CD4-positive, alpha-beta T cell (primary cell): ENCODE measurements around the gene EQTN. TPM values are rescaled to one million over a fixed set of nuclear protein-coding genes. Genes with fewer than 3 reads are reported as not detected.

Source experiments
- ATAC-seq: fragments of 200-7000 bp; cut with Tn5 transposase; one replicate; pipeline ENCODE4 v1.10.0; 2022; ENCODE audit warnings: mild to moderate bottlenecking; ENCODE audit not compliant: poor library complexity
- CTCF ChIA-PET: fragments of 350-600 bp; sonication (Branson Sonifier 250); formaldehyde crosslinking; loops from one replicate; lab custom pipeline; 2021; ENCODE audit warnings: antibody characterized with exemption, inconsistent platforms; lab: Charles Lee
- POLR2A ChIA-PET: fragments of 350-600 bp; sonication (Branson Sonifier 250); formaldehyde crosslinking; loops from one replicate; lab custom pipeline; 2021; ENCODE audit warnings: antibody characterized with exemption, inconsistent platforms; lab: Charles Lee
- DNase-seq, 14 experiments: peaks; one replicate each; pipeline ENCODE4 v3.0.0-alpha.2; 2013 to 2020; ENCODE audit warnings: mixed read lengths in 2 of 14
- H3K27ac ChIP-seq, 2 donors: one replicate each; pipeline versions ENCODE4 v1.5.1 to v1.7.0; 2013; ENCODE audit warnings: low read length in 2 of 2, low read depth in 1 of 2, mild to moderate bottlenecking in 1 of 2
- H3K27me3 ChIP-seq, 2 experiments: 1 replicate in 1 of 2; 2 replicates in 1 of 2; pipeline versions ENCODE4 v1.6.1 to v1.7.0; 2013; ENCODE audit warnings: low read length in 2 of 2, control low read depth in 1 of 2, mild to moderate bottlenecking in 1 of 2, moderate library complexity in 1 of 2; ENCODE audit not compliant: insufficient read depth in 2 of 2, control insufficient read depth in 1 of 2
- H3K36me3 ChIP-seq: one replicate; pipeline ENCODE4 v1.6.1; 2013; ENCODE audit warnings: low read length, control low read depth; ENCODE audit not compliant: insufficient read depth
- H3K4me1 ChIP-seq: one replicate; pipeline ENCODE4 v1.6.1; 2013; ENCODE audit warnings: low read length, control low read depth; ENCODE audit not compliant: insufficient read depth
- H3K4me3 ChIP-seq: one replicate; pipeline ENCODE4 v1.5.1; 2013; ENCODE audit warnings: mild to moderate bottlenecking, low read length, moderate library complexity
- H3K9me3 ChIP-seq, 2 experiments: 1 replicate in 1 of 2; 2 replicates in 1 of 2; pipeline versions ENCODE4 v1.6.1 to v1.7.0; 2013; ENCODE audit warnings: low read length in 2 of 2, mild to moderate bottlenecking in 2 of 2, control low read depth in 1 of 2, moderate library complexity in 1 of 2; ENCODE audit not compliant: control insufficient read depth in 1 of 2, insufficient read depth in 1 of 2
- H3K27ac Mint-ChIP-seq: one replicate; pipeline ENCODE4 v1.8.0; 2020; ENCODE audit warnings: mixed read lengths
- H3K27me3 Mint-ChIP-seq: one replicate; pipeline ENCODE4 v1.8.0; 2021; ENCODE audit warnings: mixed read lengths
- H3K36me3 Mint-ChIP-seq: one replicate; pipeline ENCODE4 v1.8.0; 2021; ENCODE audit warnings: low read depth, mixed read lengths
- H3K4me1 Mint-ChIP-seq: one replicate; pipeline ENCODE4 v1.8.0; 2021; ENCODE audit warnings: low read depth, mixed read lengths
- H3K4me3 Mint-ChIP-seq: one replicate; pipeline ENCODE4 v1.8.0; 2020; ENCODE audit warnings: mild to moderate bottlenecking, mixed read lengths
- H3K9me3 Mint-ChIP-seq: one replicate; pipeline ENCODE4 v1.8.0; 2020; ENCODE audit warnings: mixed read lengths
- intact Hi-C, 2 experiments: fragments of 100-400 bp; cut with DNase I in 1 of 2; cut with micrococcal nuclease in 1 of 2; formaldehyde crosslinking; loops; one replicate each; pipeline versions ENCODE4 v1.15.1 to v1.9.0; 2023 to 2025; cut with DNase I, micrococcal nuclease
- total RNA-seq, 174 experiments: library from RNA in 2 of 174; stranded (reverse) in 2 of 174; gene quantifications; one replicate each; pipeline ENCODE4 v1.2.3 and lab custom pipeline; 2021 to 2026
- TF ChIP-seq, protein P1 (sequence below): fragments of 200-600 bp; IDR thresholded peaks from one replicate; pipeline ENCODE4 v1.8.0; 2022; ENCODE audit warnings: antibody characterized with exemption, mild to moderate bottlenecking

Gene EQTN
- total RNA-seq, 2 experiments from 2014 or later = not detected

DNA sequence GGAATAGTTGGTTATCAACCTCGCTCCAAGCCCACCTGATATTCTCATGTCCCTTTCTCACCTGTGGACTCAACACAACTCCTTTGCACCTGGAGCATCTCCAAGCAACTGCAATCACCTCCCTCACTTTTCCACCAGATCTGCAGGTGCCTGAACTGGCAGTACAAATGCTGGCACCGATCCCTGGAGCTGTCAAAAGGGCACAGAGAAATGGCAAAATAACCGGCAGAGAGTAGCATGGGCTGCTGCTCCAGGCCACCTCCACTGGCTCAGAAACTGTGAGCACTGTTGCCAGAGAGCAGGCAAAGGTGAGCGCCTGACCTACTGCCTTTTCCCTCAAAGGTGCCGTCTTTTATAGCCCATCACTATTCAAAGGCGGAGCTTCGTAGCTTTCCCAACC is 14.7 kb downstream of the EQTN start:
- TF ChIP-seq, protein P1, sequence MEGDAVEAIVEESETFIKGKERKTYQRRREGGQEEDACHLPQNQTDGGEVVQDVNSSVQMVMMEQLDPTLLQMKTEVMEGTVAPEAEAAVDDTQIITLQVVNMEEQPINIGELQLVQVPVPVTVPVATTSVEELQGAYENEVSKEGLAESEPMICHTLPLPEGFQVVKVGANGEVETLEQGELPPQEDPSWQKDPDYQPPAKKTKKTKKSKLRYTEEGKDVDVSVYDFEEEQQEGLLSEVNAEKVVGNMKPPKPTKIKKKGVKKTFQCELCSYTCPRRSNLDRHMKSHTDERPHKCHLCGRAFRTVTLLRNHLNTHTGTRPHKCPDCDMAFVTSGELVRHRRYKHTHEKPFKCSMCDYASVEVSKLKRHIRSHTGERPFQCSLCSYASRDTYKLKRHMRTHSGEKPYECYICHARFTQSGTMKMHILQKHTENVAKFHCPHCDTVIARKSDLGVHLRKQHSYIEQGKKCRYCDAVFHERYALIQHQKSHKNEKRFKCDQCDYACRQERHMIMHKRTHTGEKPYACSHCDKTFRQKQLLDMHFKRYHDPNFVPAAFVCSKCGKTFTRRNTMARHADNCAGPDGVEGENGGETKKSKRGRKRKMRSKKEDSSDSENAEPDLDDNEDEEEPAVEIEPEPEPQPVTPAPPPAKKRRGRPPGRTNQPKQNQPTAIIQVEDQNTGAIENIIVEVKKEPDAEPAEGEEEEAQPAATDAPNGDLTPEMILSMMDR = no peak
- CTCF ChIA-PET = no interaction called here
- Histone ChIP-seq H3K27ac (no peak overlapping the region), H3K4me1 (no peaks in the 10 kb centered on the region), H3K9me3 (no peaks in the 10 kb centered on the region), H3K27me3 (peaks cover 0 to 4% of the 10 kb centered on the region in 2 experiments), H3K36me3 (no peaks in the 10 kb centered on the region), H3K4me3 (no peak overlapping the region)
- Mint-ChIP-seq H3K36me3 (no peaks in the 10 kb centered on the region), H3K9me3 (no peaks in the 10 kb centered on the region), H3K4me3 (no peak overlapping the region), H3K27ac (no peak overlapping the region), H3K27me3 (peaks cover 8% of the 10 kb centered on the region), H3K4me1 (no peaks in the 10 kb centered on the region)
- DNase-seq = no peak
- no peak for ATAC-seq
- POLR2A ChIA-PET = no interaction called here
- intact Hi-C loops = no loop called here

DNA sequence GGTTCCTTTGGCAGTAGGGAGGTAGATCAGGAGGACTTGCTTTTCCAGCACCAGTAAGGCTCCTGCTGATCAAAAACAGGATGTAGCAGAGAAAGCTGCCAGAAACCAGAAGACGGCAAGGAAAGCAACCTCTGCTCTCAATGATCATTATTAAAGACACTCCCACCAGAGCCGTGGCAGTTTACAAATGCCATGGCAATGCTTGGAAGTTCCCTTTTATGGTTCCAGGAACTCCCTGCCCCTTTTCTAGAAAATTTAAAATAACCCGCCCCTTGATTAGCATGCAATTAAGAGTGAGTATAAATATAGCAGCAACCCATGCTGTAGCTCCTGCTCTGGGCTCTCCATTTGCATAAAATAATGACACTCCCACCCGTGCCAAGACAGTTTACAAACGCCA is 16.1 kb downstream of the EQTN start:
- Mint-ChIP-seq H3K27ac (no peak overlapping the region), H3K36me3 (no peaks in the 10 kb centered on the region), H3K4me1 (no peaks in the 10 kb centered on the region), H3K9me3 (no peaks in the 10 kb centered on the region), H3K4me3 (no peak overlapping the region), H3K27me3 (peaks cover 8% of the 10 kb centered on the region)
- H3K9me3 ChIP-seq = no peaks in the 10 kb centered on the region
- POLR2A ChIA-PET = no interaction called here
- no peaks in the 10 kb centered on the region for H3K4me1 ChIP-seq
- intact Hi-C loops = no loop called here
- TF ChIP-seq, protein P1 = no peak
- H3K4me3 ChIP-seq = no peak overlapping the region
- CTCF ChIA-PET = no interaction called here
- no peaks in the 10 kb centered on the region for H3K27me3 ChIP-seq
- H3K27ac ChIP-seq = no peak overlapping the region
- ATAC-seq (no peak), DNase-seq (no peak)
- H3K36me3 ChIP-seq = no peaks in the 10 kb centered on the region

DNA sequence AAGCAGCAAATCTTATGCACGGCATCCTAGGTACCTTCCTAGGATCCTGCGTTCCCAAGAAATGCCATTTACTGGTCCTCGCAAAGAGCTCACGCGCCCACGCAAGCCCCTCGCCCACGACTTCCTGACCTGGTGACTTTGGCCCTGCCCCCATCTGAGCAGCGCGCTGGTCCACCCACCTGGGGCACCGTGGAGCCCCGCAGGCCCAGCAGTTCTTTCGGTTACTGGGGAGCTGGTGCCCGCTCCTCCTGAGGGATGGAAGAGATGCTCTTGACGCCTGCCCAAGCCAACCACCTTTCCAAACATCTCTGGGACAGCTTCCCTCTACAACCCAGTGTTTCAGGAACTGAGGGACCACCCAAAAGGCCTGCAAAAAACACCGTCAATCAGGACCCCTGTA is 16.7 kb downstream of the EQTN start:
- CTCF ChIA-PET = interaction anchor here (1.1 kb wide), 1 partner anchor 16 kb away, joined by 3 read pairs; no protein-coding TSS in a partner anchor
- no peak overlapping the region for H3K27ac ChIP-seq
- no peak for DNase-seq
- no peaks in the 10 kb centered on the region for H3K4me1 Mint-ChIP-seq
- no peaks in the 10 kb centered on the region for H3K4me1 ChIP-seq
- no peak for ATAC-seq
- TF ChIP-seq, protein P1 = no peak
- no peaks in the 10 kb centered on the region for H3K9me3 ChIP-seq
- no peaks in the 10 kb centered on the region for H3K36me3 ChIP-seq
- H3K9me3 Mint-ChIP-seq = no peaks in the 10 kb centered on the region
- H3K4me3 ChIP-seq = no peak overlapping the region
- intact Hi-C loops = no loop called here
- no peak overlapping the region for H3K27ac Mint-ChIP-seq
- POLR2A ChIA-PET = no interaction called here
- H3K27me3 Mint-ChIP-seq = peaks cover 8% of the 10 kb centered on the region
- H3K27me3 ChIP-seq = no peaks in the 10 kb centered on the region
- no peak overlapping the region for H3K4me3 Mint-ChIP-seq
- no peaks in the 10 kb centered on the region for H3K36me3 Mint-ChIP-seq
